Measurements from ENCODE around the gene CD63.
A peak's percentile ranks its signal among the peaks of the same experiment; 100 is the strongest.

The CD63 gene

DNA sequence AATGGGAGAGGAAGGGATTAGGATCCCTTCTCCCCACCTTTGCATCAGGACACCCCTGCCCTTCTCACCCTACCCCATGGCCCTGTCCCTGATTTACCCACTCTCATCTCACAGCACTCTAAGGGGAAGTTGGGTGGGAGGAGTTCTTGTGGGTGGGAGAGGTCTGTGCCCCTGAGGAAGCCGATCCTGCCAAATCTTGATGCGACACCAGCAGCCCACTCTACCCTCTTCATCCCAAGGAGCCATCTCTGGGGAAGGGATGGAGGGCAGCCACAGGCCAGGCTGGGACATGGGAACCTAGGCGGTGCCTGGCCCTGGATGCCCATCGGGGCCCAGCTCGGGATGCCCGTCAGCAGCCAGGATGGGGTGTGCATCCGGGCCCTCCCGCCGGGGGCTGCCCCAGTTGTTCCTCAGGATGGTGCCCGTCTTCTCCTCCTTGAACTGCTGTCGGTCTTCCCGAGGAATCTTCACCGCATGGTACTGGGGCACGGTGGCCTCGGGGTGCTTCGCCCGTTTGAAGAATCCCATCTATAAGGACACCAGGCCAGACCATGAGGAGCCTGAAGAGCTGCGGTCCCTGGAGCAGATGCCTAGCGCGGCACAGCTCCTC lies 43.9 kb downstream of the CD63 start:
- no peak for DNase-seq

GRCh38 chr12:55683676-55684075 lies 45.1 kb downstream of the CD63 start:
- DNase-seq: no peak

DNA sequence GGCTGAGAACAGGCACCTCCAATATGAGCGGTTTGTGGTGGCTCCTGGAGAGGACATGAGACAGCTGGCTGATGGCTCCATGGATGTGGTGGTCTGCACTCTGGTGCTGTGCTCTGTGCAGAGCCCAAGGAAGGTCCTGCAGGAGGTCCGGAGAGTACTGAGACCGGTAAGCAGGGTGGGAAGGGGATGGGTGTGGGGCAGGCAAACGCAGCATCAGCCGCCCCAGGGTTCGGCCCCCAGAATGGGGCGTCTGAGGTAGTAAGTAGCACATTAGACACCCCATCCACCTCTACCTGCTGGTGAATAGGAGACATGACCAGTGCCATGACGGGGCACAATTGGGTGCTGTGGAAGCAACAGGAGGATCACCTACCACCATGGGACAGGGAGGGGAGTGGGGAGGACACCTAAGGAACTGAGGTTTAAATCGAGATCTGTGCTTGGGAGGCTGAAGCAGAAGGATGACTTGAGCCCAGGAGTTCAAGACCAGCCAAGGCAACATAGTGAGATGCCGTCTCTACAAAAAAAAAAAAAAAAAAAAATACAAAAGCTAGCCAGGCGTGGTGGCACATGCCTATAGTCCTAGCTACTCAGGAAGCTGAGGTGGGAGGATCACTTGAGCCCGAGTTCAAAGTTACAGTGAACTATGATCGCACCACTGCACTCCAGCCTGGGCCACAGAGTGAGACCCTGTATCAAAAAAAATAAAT lies 46.6 kb downstream of the CD63 start:
- DNase-seq: peak in 1 of 2 experiments; percentile 18

GRCh38 chr12:55681142-55682077 lies 47.4 kb downstream of the CD63 start:
- peak; percentile 52 to 80 for DNase-seq

- no peak for DNase-seq
These were observed 49.1 kb downstream of the CD63 start for GRCh38 chr12:55679691-55680090.

DNA sequence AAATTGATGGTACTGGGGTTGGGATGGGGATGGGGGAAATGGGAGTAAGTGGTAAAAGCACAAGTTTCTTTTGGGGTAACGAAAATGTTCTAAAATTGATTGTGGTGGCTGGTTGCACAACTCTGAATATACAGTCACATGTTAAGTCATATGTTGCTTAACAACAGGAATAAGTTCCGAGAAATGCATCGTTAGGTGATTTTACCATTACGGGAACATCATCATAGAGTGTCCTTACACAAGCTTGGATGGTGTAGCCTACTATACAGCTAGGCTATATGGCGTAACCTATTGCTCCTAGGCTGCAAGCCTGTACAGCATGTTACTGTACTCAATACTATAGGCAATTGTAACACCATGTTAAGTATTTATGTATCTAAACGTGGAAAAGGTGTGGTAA lies 52.1 kb downstream of the CD63 start:
- no peak for DNase-seq

DNA sequence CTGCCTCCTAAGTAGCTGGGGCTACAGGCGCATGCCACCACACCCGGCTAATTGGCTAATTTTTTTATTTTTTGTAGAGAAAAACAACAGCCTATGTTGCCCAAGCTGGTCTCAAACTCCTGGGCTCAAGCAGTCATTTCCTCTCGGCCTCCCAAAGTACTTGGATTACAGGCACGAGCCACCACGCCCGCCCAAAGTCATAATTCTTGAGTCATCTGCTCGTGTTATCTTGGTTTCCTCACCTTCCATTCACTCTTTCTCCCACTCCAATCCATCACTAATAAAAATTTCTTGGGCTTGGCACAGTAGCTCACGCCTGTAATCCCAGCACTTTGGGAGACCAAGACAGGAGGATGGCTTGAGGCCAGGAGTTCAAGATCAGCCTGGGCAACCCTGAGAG lies 53.1 kb downstream of the CD63 start:
- DNase-seq: no peak

Measured in NCI-H526 (cell line).